GM10266 (cell line): Measurements from ENCODE around the gene UBE4B.

ENCODE experiments used
- DNase-seq: peaks from one replicate; pipeline ENCODE4 v3.0.0; 2012; ENCODE audit errors: extremely low spot score
- TF ChIP-seq, protein P1 (sequence below): IDR thresholded peaks from 2 replicates; pipeline ENCODE4 v1.5.1; 2012; ENCODE audit warnings: mild to moderate bottlenecking, low read depth; ENCODE audit not compliant: control insufficient read depth, insufficient read depth; ENCODE audit errors: missing control alignments

UBE4B gene

DNA sequence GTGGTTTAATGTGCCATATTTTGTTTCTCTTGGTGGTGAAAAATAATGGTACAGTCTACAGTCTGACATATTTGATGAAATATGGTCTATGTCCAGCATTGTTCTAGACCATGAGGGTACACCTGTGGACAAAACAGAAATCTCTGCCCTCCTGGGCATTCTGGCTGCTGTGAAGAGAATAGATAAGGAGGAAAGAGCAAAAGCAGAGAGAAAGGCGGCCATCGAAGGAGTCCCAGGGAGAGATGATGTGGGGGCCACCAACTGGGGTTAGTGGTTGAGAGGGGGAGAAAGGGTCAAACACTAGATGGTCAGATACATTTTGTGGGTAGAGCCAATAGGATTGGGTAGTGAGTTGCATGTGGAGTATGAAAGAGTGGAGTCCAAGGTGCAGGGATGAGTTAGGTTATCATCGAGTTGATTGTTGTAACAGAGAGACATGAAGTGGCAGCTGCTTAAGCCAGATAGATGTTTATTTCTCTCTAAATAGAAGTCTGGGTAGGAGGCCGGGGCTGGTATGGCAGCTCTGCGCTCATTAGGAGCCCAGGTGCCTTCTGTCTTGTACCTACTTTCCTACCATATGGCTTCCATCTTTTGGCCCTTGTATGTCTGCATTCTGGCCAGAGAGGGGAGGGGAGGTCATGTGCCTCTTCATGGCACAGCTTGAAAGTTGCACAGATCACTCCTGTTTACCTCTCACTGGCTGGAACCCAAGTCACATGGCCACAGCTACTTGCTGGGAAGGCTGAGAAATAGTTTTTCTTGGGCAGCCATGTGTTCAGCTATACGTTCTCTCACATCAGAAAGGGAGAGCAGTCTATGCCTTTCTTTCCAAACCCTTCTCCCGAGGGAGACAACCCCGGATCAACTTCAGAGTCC, 13.0 kb downstream of the UBE4B start:
- DNase-seq, result no peak
- TF ChIP-seq, protein P1, sequence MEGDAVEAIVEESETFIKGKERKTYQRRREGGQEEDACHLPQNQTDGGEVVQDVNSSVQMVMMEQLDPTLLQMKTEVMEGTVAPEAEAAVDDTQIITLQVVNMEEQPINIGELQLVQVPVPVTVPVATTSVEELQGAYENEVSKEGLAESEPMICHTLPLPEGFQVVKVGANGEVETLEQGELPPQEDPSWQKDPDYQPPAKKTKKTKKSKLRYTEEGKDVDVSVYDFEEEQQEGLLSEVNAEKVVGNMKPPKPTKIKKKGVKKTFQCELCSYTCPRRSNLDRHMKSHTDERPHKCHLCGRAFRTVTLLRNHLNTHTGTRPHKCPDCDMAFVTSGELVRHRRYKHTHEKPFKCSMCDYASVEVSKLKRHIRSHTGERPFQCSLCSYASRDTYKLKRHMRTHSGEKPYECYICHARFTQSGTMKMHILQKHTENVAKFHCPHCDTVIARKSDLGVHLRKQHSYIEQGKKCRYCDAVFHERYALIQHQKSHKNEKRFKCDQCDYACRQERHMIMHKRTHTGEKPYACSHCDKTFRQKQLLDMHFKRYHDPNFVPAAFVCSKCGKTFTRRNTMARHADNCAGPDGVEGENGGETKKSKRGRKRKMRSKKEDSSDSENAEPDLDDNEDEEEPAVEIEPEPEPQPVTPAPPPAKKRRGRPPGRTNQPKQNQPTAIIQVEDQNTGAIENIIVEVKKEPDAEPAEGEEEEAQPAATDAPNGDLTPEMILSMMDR, result no peak

DNA sequence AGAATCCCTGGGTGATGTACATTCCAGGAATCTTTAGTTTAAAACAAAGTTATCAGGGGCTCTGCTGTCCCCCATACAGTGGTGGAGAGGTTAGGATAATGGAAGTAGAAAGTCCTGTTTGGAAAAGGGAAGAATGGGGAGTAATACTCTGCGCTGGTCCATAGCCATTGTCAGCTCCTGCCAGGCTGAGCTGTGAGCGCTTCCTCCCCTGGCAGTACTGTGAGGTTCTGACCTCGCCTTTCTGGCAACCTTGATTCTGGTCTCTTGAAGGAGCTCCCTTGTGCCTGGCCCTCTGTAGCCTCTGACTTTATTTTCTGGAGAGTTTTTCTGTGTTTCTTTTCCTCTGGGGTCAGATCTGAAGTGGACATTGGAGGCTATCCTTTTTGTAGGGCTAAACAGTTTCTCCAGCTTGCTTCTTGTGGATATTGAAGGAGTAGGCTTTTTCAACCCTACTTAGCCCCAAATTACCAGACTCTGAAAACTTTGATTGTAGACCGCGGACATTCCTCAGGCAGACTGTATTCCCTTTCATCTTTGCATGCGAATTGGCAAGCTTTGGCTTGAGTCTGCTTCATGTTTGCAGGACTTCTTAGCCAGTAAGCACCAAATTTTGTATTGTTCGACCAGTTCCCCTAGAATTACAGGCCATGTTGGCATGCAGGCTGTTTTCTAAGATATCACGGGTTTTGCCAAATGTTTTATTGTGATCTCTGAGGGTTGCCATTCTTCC, 13.8 kb downstream of the UBE4B start:
- TF ChIP-seq, protein P1, result no peak
- no peak for DNase-seq

DNA sequence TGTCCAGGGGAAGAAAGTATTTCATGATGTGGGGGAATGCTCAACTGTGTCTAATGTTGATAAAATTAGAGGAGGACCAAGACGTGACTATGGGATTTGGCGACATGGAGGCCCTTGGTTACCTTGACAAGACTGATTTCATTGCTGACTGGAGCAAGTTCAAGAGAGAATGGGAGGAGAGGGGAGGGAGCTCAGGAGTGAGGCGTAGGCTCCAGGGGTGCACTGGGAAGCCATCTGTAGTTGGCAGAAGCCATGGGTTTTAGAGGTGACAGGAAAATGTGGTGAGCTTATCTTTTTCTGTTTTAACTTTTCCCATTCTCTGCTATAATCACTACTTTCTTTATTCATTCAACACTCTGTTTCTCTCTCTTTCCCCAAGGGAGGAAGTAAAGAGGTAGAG, 15.8 kb downstream of the UBE4B start:
- TF ChIP-seq, protein P1, result no peak
- no peak for DNase-seq

DNA sequence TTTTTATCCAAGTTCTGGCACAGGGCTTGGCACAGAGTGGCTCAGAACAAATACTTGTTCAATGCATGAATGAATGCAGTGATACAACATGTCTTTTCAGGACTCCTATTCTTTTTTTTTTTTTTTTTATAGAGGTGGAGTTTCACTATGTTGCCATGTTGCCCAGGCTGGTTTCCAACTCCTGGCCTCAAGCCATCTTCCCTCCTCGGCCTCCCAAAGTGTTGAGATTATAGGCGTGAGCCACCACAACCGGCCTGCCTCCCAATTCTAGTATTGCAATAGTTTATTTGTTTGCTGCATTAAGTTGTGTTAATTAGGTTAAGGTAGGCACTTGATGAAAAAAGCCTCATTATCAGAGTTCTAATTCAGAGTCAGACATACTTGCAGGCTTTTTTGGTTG, 17.9 kb downstream of the UBE4B start:
- TF ChIP-seq, protein P1, result no peak
- no peak for DNase-seq

DNA sequence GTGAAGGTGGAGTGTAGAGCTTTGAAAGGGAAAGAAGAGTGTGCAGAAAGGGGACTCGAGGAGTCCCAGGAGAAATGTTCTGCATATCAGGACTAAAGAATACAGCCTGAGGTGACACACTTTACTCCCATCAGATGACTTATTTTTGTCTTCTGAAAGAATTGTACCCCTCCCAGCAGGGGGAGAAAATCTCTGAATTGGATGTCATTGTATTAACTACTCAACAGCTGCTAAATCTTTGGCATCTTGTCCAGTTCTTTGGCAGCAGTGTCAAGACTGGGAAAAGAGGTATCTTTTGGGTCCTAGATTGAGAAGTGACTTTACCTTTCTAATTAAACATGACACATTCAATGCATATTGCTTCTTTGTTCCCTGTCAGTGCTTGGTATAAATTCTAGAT, 18.9 kb downstream of the UBE4B start:
- TF ChIP-seq, protein P1, result no peak
- no peak for DNase-seq

DNA sequence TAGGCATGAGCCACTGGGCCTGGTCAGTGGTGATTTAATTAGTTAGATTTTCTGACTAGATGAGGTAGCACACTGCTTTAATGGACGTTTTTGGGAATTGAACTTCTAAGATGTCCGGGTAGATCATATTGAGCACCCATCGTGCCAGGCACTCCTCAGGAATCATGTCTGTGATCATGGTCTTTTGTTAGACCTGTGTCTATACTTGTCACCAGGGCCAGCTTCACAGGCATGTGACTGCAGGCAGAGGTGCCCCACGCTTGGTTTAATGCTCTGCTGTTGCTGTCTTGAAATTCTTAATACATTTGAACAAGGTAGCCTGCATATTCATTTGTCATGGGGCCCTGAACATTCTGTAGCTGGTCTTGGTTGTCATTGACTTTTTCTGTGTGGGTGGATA, 19.6 kb downstream of the UBE4B start:
- no peak for DNase-seq
- TF ChIP-seq, protein P1, result no peak

DNA sequence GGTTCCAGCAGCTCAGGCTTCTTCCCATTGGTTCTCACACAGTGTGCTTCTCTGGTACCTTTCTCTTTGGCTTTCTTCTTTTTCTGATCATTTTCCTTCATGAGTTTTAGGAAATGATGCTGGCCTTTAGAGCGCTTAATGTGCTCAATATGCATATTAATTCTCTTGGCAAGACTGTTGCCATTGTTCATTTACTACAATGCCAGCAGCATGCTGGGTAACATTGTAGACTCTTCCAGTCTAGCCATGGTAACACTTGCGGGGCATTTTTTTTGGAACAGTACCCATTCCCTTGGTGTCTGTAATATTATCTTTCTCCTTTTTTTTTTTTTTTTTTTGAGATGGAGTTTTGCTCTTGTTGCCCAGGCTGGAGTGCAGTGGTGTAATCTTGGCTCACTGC, 21.7 kb downstream of the UBE4B start:
- no peak for DNase-seq
- TF ChIP-seq, protein P1, result no peak
